HG02610 (cell line): Measurements from ENCODE around the gene VWA8.
A peak's percentile ranks its signal among the peaks of the same experiment; 100 is the strongest.
"Not testable (repeated sequence)": the region's sequence is repeated elsewhere in the genome, so short reads cannot be mapped to it uniquely, and the experiment has no call there.

ENCODE experiments used
- ATAC-seq: cut with Tn5 transposase; IDR thresholded peaks from one replicate; pipeline ENCODE4 v1.9.1; 2021; ENCODE audit warnings: mild to moderate bottlenecking, moderate library complexity; ENCODE audit not compliant: unreplicated experiment

Gene VWA8

GRCh38 chr13:41565216-41565615 is 395.7 kb downstream of the VWA8 start:
- ATAC-seq, result no peak

- no peak for ATAC-seq
Measured at GRCh38 chr13:41563984-41564365, 396.9 kb downstream of the VWA8 start.

- no peak for ATAC-seq
Measured at GRCh38 chr13:41563341-41563983, 397.4 kb downstream of the VWA8 start.

DNA sequence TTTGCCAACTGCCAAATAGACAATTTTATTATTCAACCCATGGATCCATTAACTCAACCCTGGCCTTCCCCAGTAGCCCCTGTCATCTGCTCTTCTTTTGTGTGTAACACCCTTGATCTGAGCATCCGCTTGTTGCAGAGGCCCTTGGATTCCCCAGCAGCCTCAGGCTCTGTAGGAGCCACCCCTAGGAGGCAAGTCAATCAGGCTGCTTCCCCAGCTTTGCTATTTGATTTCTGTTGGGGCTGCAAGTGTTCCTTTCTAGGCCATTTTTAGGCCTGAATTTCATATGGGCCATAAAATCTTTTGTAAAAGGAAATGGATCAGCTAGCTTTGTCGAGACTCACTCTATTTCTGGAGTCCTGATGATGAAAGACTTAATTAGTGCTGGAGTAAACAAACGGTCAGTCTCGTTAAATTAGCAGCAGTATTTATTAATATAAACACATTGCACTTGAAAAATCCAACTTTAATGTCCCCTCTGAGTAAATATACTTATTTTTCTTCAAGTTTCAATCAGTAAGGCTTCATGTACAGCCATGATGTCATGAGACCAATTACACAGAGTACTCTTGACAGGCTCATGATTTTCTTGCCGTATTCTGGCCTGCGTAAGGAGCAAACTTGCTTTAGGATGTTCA is 398.2 kb downstream of the VWA8 start:
- no peak for ATAC-seq

DNA sequence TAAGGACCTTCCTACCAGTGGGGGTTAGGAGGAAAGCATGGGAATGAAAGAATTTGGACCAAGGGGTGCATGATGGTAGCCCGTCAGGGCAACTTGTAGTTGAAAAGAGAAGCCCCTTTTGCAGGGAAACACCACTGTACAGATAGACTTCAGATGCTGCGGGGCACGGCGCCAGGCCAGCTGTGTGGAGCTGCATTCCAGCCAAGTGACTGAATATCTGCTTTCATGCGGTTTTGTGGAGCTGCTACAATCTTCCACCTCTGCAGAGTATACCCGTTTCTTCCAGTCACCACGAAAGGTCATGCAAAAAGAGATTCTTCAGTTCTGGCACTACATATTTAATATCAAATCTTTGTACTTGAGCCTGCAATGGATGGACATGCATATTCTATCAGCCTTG is 398.8 kb downstream of the VWA8 start:
- ATAC-seq, result no peak

DNA sequence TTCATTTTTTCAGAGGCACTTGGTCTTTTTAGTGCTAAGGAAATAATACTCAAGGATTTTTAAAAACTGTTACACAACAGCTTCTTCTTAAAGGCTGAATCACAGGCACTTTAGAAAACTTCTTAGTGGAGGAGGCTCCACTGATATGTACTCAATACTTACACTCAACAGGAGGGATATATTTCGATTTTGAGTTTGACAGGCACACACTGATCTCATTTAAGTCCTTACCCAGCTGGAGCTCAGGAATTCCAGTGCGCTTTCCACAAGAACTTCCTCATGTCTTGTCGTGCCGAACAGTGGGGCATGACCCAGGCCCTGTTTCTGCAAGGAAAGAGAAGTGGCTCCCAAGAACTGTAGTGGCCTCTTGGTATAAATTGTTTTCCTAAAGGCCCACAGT is 399.7 kb downstream of the VWA8 start:
- ATAC-seq, result no peak

- no peak for ATAC-seq
Measured at GRCh38 chr13:41558781-41559560, 401.9 kb downstream of the VWA8 start.

- ATAC-seq, result no peak
Measured at GRCh38 chr13:41557719-41558118, 403.2 kb downstream of the VWA8 start.

GRCh38 chr13:41554626-41555386 is 406.1 kb downstream of the VWA8 start:
- ATAC-seq, result peak; percentile 97

DNA sequence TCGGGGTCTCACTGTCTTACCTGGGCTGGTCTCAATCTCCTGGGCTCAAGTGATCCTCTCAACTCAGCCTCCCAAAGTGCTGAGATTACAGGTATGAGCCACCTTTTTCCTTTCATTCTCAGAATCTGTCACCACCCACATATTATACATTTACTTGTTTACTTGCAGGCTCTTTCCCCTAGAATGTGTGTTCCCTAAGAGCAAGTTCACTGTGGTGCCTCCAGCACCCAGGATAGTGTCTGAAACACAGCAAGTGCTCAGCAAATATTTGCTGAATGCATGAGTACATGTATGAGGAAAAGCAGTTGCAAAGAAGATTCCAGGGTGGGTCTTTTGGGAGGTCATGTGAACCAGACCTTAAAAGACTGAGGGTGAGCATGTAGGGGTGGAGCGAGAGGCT is 406.7 kb downstream of the VWA8 start:
- peak; percentile 21 for ATAC-seq

DNA sequence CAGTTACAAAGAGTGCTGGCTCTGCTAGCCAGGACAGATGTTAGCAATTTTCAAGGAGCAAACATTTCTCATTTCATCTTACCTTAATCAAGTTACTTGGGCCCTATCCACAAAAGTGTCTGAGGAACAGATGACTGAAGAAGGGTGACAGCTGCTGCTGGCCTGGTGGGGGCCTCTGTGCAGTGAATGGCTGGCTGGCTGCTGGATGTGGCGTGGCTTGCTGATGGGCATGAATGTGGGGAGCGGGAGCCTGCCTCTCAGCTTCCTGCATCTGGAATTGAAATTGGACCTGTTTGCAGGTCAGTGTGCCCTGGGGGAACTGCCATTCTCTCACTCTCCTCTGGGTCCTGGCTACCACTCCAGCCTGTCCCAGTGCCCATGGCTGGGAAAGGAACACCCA is 408.9 kb downstream of the VWA8 start:
- ATAC-seq, result no peak

DNA sequence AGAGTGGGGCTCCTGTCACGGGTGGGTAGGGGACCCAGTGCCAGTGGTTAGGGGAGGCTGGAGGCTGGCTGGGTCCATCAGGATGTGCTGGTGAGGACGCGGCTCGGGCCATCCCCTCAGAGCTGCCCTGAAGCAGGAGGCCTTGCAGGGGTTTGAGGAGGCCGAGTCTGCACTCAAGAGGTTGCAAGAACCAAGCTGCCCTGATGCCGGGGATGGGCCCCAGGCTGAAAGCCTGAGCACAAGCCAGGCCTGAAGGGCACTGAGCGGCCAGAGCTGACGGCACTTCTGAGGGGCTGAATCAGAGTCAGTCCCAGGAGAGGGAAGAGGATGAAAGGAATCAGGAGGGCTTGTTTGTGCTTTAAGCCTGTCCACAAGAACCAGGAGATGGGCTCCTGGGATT is 410.6 kb downstream of the VWA8 start:
- ATAC-seq, result no peak

GRCh38 chr13:41549491-41549890 is 411.4 kb downstream of the VWA8 start:
- no peak for ATAC-seq

GRCh38 chr13:41548910-41549309 is 412.0 kb downstream of the VWA8 start:
- ATAC-seq, result no peak

GRCh38 chr13:41548031-41548430 is 412.9 kb downstream of the VWA8 start:
- no peak for ATAC-seq

GRCh38 chr13:41547251-41548000 is 413.5 kb downstream of the VWA8 start:
- ATAC-seq, result no peak

- ATAC-seq, result no peak
Measured at GRCh38 chr13:41546372-41547190, 414.3 kb downstream of the VWA8 start.

DNA sequence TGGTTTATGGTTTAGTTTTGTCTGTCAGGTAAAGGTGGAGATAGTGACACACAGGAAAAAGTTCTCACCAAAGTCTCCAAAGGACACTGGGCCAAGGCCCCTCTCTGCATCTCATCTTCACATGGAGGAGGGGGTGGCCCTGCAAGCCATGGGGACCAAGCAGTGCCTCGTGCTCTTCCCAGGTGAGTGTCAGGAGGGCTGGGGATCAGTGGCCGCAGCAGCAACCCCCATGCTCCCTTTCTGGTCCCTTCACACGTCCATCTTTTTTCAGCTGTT is 415.5 kb downstream of the VWA8 start:
- ATAC-seq, result no peak

- ATAC-seq, result no peak
Measured at GRCh38 chr13:41543664-41544300, 417.1 kb downstream of the VWA8 start.

- ATAC-seq, result not testable (repeated sequence)
Measured at GRCh38 chr13:41542799-41543198, 418.1 kb downstream of the VWA8 start.
